RPMI8226 (cell line): Measurements from ENCODE around the gene ASCC2.
"Not testable (repeated sequence)": the region's sequence is repeated elsewhere in the genome, so short reads cannot be mapped to it uniquely, and the experiment has no call there.

Experiments used
- DNase-seq: peaks from one replicate; pipeline ENCODE4 v3.0.0-alpha.2; 2015

Gene ASCC2

DNA sequence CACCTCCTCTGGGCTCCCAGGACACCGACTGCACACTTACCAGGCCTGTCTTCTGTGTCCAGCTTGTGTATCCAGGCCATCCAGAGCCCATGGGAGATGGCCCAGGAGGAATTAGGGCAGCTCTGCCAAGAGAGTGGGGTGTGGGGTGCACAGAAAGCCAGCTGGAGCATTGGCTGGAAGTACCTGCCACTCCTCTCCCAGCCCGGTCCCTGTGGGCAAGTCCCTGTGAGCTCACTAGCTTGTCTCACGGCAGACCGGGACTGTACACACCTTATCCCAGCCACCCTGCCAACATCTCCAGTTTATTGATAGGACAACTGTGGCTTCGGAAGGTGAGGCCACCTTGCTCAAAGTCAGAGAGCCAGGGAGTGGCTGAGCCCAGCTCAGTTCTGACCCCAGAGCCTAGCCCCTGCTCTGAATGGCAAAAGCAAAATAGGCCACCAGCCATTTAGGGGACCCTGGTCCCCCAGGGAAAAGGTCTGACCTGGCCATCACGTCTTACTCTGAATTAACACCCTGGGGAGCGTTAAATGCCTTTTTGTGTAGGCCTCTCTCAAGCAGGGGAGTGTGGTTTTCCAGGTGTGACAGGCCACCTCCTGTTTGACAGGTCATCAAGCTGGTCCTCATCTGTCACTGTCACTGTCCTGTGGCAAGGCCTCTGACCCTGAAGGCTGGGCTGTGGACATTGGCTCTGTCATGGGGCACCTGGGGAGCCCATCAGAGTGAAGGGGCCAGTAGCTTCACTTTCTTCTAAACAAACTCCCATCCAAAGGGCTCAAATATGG is 55.8 kb downstream of the ASCC2 start:
- DNase-seq: no peak

- peak; percentile 17 for DNase-seq
Observed at GRCh38 chr22:29780748-29781676, 57.1 kb downstream of the ASCC2 start.

GRCh38 chr22:29780220-29780619 is 57.9 kb downstream of the ASCC2 start:
- no peak for DNase-seq

GRCh38 chr22:29773233-29773632 is 64.8 kb downstream of the ASCC2 start:
- DNase-seq: no peak

DNA sequence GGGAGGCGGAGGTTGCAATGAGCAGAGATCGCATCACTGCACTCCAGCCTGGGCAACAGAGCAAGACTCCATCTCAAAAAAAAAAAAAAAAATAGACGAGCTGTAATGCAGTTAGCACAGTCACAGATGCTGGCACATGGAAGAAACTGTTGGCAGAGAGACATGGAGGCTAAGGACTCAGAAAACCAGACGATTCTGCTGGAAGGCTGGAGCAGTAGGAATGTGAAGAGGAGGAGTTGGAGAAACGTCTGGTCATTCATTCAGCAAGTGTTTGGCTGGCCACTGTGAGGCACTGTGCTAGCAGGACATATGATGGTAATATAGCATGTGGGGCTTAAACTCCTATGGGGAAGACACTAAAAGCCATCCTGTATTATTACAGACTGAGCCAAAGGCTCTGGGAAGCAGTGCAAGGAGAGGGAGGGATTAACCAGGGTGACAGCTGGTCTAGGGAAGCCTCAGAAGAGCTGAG is 65.9 kb downstream of the ASCC2 start:
- DNase-seq: peak; percentile 10

DNA sequence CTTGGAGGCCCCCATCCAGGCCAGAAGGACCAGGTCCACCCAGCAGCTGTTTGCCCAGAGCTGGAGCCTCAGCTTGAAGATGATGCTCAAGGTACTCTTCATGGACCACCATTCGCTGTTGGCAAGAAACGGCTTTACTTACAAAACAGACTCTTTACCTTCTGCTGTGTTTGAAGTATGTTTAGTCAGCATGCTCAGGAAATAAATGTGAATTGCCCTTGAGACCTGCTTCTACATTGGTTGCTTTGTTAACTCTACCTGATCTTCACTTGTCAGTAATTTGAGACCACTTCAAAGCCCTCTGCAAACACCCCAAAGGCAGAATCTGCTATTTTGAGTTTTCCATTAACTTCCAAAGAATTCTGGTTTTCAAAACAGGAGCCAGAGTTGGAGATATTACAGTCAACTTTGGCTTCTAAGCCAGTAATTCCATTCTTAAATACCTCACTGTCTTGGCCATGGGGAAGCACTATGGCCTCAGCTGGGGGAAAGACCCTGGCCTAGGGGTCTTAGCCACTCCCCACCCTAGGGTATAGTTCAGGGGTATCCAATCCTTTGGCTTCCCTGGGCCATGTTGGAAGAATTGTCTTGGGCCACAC is 68.3 kb downstream of the ASCC2 start:
- no peak for DNase-seq

- no peak for DNase-seq
Observed at GRCh38 chr22:29768052-29768693, 69.9 kb downstream of the ASCC2 start.

DNA sequence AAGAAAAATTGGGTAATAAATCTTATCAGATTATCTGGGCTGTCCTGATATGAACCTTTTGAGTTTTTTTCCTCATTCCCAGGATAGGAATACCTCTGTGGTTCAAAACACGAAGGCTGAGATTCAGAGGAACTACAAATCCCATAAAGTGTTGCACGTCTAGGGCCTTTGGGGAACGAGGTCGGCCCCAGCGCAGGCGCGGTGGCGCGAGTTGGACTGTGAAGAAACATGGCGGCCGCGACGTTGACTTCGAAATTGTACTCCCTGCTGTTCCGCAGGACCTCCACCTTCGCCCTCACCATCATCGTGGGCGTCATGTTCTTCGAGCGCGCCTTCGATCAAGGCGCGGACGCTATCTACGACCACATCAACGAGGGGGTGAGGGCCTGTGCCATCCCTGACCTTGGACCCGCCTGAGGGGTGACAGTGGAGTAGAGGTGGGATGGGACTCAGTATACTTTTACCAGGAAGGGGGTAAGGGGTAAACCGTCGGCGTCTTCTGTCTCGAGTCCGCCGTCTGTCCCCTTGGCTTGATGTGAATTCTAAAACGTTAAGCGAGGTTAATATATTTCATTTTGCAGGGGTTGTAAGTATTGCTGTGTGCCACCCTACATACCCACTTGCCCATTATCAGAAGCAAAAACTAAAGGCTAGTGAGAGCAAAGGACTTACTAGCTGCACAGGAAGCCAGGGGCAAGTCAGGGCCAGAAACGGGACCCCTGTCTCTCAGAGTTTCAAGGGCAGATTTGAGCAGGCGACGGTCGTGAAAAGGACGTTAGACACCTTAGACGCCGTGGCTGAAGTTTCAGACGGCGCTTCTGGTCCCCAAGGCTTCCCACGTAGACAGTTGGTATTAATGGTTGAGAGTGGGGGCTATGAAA is 70.7 kb downstream of the ASCC2 start, which contains the start of gene UQCR10:
Gene UQCR10, plus strand, starts transcription at position 199 of the 881 bp plus-strand sequence. Its CDS starts 30 bp downstream, at position 229.
- peak; percentile 92 for DNase-seq

DNA sequence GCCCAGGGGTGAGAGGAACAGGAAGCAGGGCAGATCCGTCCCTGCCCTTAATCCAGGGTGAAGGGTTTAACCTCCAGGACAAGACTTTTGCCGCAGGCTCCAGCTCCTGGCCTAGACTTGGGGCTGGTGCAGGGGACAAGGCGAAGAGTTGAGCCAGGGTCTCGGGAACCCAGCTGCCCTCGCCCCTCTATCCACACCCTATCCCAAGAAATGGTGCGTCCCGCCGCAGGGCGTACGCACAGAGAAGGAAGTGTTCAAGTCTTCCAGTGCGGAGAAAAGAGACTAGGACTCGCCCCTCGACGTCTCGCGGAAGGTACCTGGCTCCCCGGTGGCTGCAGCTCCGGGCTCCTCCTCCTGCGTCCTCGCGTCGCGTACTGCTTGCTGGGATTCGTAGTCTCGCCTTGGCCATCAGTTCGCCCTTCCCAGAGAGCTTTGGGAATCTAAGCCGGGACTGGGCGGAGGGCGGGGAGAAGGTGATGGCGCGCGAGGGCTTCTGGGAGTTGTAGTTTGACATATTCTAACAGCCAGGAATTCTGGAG is 71.4 kb downstream of the ASCC2 start, which contains the start of gene ZMAT5:
Gene ZMAT5, minus strand, starts transcription at position 376 of the 539 bp plus-strand sequence. CDS start 18,463 bp downstream, outside the sequence.
- DNase-seq: peak; percentile 98

GRCh38 chr22:29765905-29766631 is 72.0 kb downstream of the ASCC2 start:
- DNase-seq: peak; percentile 40

DNA sequence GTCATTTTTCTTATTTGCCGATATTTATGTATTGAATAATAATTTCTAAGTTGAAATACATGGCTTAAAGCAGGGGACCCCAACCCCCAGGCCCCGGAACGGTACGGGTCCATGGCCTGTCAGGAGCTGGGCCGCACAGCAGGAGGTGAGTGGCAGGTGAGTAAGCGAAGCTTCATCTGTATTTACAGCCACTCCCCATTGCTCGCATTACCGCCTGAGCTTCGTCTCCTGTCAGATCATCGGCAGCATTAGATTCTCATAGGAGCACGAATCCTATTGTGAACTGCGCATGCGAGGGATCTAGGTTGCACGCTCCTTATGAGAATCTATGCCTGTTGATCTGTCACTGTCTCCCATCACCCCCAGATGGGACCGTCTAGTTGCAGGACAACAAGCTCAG is 75.8 kb downstream of the ASCC2 start:
- DNase-seq: no peak

DNA sequence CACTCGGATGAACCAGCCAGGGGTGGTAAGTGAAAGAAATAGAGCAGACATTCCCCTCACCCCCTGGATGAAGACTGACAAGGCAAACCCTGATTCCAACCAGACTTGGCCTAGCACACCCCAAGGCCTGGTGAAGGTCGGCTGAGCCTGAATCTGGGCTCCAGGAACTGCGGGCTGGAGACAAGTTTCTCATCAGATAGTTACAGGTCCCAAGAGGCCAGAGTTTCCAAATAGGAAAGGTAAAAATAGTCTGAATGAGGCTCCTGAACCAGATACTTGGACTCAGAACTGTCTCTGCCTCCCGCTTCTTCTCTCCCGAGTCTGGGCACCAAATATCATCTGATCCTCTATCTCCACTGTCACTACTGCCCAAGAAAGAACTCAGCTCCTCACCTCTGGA is 79.1 kb downstream of the ASCC2 start:
- DNase-seq: no peak

- no peak for DNase-seq
Observed at GRCh38 chr22:29758068-29758622, 79.9 kb downstream of the ASCC2 start.

- no peak for DNase-seq
Observed at GRCh38 chr22:29757096-29757495, 81.0 kb downstream of the ASCC2 start.

- no peak for DNase-seq
Observed at GRCh38 chr22:29756341-29756740, 81.7 kb downstream of the ASCC2 start.

DNA sequence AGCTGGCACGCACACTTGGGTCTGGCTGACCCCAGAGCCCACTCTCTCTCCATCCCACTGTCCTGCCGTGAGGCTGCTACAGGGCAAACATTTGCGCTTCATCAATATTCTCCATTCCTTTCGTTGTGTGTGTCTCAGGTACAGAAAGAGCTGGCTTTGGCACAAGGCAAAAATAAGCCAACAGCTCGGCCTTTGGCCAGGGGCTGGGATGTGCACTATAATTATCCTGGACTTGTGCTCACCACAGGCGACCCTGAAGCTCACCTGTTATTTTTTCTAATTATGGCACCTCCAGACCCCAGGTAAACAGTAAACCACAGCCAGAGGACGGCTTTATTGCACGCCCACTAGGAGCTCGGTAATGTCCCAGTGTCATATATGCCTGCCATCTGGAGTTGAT is 82.2 kb downstream of the ASCC2 start:
- no peak for DNase-seq

- DNase-seq: not testable (repeated sequence)
Observed at GRCh38 chr22:29754658-29755395, 83.2 kb downstream of the ASCC2 start.

DNA sequence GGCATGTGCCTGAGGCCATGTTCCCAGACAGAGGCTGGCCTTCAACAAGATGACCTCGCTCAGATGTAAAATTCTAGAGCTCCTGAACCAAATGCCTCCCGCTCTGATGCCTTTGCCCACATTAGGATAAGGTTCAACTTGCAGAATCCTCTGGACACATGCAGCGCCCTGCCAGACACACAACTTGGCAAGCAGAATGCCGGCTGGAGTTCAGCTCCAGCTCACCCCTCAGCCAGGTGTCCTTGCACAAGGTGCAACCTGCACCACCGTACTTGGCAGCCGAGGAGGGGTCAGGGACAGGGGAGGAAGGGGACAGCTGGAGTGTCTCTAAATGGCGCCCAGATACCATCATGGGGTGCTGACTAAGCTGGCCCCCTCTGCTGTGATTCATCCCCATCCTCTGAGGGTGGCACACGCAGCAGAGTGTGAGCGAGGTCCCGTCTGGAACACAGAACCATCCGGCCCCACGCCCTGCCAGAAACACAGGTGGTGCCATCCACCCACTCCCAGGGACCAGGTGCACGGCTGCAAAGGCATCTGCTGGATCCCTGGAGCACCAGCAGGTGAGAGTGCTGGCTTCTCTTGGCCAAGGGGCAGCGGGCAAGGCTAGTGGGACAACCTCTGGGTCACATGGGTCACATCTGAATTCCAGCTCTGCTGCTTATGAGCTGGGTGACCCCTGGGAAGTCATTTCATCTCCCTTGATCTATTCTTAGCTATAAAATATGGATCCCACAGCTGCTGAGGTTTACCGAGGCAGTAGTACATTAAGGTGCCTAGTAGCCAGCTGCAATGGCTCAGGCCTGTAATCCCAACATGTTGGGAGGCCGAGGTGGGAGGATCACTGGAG is 84.0 kb downstream of the ASCC2 start:
- DNase-seq: no peak
